ENCODE data around the gene TES.
"Not testable (repeated sequence)": the region's sequence is repeated elsewhere in the genome, so short reads cannot be mapped to it uniquely, and the experiment has no call there.

The TES gene, protein sequence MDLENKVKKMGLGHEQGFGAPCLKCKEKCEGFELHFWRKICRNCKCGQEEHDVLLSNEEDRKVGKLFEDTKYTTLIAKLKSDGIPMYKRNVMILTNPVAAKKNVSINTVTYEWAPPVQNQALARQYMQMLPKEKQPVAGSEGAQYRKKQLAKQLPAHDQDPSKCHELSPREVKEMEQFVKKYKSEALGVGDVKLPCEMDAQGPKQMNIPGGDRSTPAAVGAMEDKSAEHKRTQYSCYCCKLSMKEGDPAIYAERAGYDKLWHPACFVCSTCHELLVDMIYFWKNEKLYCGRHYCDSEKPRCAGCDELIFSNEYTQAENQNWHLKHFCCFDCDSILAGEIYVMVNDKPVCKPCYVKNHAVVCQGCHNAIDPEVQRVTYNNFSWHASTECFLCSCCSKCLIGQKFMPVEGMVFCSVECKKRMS

DNA sequence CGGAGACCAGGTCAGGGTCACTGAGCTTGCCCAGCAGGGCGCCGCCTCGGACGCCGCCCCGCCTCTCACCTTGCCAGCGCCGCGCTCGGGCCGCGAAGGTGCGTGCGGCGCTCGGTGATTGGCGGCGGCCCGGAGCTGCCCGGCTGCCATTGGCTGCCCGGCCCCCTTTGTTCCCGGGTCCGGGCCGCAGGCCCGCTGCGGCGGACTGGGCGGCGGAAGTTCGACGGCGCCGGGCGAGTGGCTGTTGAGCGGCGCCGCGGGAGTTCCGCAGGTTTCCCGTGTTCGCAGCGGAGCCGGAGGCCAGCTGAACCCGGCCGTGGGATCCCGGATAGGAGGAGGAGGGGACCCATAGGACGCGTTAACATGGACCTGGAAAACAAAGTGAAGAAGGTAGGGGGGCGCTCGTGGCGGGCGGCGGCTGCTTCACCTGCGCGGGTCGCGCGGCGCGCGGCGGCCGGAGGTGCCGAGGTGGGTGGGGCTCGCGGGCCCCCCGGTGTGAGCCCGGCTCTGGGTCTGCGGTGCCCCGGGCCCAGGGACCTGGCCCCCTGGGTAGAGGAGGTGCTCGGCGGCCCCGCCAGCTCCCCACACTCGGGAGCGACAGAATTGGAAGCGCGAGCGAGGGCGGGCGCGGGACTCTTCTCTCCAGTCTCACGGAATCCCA, at the start of gene TES:
Gene TES, plus strand, starts transcription at position 195 of the 661 bp plus-strand sequence. Its CDS starts 169 bp downstream, at position 364.
- DNase-seq, result no peak

DNA sequence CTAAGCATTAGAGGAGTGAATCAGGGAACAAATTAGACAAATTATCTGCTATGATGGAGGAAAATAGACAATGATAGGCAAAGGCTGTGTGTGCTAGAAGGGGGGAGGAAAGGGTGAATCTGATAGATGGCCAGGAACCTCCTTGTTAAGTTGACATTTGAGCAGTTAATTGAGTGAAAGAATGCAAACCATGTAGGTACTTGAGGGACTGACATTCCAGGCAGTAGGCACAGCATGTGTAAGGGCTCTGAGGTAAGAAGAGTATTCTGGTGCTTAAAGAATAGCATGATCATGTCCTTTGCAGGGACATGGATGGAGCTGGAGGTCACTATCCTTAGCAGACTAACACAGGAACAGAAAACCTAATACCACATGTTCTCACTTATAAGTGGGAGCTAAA, 48.6 kb upstream of the TES start:
- no peak for DNase-seq

DNA sequence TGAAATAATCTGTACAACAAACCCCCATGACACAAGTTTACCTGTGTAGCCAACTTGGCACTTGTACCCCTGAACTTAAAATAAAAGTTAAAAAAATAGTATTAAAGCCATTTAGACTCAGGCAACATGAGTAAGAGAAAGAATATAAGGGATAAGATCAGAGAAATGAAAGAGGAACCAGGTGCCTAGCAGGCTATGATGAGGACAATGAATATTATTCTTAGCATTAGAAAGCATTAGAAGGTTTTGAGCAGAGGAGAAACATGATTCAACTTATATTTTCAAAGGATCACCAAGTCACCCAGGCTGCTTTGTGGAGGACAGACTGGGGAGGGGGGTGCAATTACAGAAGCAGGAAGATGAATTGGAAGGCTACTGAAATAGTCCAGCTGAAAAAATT, 48.1 kb upstream of the TES start:
- DNase-seq, result no peak

DNA sequence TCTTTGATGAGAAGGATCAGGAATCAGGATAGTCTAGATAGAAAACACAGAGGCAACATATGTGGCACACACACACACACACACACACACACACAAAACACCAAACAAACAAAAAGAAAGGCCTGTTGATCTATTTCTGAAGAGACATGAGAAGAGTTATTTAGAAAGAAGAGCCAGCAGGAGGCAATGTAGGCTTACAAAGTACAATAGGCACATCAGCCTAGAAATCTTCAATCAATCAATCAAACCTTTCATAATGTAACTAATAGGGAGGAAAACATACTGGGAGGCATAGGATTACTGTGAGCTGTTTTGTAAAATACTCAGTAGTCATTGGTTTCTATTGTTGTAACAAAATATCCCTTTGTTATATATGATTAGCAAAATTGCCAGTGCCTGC, 47.3 kb upstream of the TES start:
- no peak for DNase-seq

DNA sequence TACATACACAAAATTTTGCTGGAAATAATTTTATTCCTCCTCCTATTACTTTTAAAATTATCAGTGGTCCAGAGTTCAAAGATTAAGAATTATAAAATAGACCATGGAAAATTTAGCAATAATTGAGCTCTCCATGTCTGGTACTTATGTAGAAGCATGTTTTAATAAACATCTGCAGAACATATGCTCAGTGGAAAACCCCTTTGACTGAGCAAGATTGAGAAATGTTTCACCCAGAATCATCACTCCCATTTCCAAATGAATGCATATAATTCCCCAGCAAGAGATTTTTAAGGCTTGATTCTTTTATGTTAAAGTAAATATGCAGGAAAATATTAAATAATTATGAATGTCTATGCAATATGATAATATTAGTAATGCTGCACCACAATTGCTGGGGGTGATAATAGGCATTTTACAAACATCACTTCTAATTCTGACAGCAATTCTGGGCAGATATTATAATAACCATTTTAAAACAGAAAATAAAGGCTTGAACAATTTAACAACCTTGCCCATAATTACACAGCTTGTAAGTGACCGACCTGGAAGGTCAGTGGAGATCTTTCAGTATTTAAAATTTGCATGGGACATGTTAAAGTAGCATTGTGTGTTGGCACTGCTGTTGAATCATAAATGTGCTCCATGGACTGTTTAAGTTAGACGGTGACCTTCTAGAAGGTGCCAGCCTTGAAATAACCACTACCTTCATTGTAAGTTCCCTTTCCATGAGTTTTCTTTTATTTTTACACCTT, 45.6 kb upstream of the TES start:
- no peak for DNase-seq

DNA sequence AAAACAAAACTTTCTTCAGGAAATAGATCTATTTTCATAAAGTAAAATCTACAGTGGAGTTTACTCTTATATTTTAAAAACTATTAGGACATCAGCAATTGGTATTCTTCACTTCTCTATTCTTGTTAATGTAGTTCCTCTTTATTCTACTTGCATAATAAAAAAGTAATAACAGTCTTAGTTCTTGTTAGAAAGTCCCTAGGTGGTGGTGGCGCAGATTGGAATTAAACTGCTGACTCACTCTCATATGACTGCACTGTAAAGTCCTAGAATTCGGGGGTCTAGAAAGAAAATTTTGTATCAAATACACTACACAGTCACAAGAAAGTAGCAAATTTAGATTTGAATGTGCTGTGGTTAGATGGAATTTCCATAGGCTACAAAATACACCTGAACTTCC, 44.6 kb upstream of the TES start:
- DNase-seq, result no peak

DNA sequence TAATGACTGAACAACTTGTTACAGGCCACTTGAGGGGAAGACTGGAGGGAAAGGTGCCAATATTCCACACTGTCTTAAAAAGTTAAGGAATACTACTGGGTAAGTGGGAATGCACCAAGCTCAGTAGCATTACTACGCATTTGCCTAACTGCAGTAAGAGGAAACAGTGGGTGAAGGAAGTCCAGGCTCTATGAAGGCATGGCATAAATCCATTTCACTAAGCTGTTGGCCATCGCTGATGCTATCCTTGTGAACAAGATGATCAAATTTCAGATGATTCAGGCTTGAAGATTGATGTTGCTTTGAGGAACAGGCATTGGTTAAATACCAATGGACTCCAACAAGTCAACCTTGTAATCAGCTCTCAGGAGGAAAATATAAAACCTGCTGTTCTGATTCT, 44.2 kb upstream of the TES start:
- no peak for DNase-seq

DNA sequence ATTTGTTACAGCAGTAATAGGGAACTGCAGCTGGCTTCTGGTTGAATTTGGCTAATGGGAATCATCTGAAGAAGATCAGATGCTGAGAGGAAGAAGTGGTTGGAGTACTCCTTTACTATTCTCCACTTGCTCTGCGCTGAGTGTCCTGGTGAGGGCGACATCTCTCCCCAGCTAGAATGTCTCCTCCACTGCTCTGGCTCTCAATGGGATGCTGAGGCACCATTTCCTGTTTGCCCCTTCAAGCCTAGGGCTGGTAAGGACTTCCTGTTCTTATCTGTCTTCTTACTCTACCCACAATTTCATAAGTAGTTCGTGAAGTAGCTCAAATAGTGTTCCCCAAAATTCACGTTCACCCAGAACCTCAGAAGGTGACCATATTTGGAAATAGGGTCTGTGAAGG, 43.2 kb upstream of the TES start:
- no peak for DNase-seq

DNA sequence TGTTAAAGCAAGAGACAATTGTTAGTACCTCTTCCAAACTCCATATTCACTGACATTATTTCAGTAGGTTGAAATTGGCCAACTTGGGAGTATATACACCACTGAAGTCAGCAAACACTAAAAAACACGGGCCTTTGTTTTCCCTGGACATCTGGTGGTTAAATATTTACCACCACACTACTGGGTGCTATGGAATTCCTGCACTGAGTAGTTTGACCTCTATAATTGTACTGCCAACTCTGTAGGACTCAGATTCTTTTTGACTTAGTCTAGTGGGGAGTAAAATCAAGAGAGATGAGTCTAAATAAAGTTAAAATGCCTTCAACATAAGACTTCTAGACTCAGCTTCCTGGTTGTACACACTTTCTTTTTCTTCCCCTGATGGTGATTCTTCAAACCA, 41.3 kb upstream of the TES start:
- no peak for DNase-seq

DNA sequence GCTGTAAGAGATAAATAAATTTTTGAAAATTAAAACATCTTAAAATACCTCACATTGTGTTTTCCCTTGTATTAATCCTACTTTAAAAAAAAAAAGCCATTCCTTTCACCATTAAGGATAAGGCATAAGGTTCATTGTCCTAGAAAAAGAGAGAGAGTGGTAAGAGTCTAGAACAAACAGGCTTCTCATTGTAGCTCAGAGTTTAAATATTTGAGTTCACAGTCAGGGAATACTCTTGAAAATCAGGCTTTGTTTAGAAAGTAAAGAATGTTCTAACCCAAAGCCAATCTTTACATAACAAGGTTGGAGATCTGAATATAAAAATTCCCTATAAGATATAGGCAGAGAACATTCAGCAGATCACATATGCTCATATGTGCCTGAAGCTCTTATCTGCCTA, 40.2 kb upstream of the TES start:
- DNase-seq, result no peak

DNA sequence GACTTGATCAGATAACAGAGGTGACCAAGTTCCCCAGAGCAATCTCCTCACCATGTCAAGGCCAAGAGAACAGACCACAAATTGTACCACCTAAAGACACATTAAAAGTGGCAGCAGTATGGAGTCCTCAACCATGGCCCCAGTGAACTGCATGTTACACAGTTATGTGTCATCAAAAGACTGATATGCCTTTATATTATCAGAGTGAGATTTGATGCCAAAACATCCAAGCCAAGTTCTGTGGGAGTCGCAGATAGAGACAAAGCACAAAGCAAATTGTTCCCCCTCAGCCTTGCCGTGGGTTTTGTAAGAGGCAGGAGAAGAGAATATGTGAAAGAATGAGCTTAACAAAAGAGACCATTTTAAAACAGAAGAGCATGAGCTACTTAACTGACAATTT, 39.2 kb upstream of the TES start:
- no peak for DNase-seq

DNA sequence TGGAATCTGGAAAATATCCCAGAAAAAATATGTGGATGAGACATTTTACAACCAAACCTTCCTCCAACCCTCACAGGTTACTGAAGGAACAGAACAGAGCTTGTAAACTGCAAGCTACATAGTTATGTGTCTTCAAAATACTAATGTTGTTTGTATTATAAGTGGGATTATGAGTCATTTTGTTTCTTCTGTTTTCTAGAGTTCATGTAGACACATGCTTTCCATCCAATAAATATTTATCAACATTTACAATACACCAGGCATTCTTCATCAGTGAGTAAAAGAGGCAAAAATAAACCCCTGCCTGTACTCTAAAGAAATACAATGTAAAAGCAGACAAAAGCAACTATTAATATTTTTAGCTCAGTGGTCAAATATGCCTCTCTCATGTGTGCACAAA, 38.0 kb upstream of the TES start:
- no peak for DNase-seq

DNA sequence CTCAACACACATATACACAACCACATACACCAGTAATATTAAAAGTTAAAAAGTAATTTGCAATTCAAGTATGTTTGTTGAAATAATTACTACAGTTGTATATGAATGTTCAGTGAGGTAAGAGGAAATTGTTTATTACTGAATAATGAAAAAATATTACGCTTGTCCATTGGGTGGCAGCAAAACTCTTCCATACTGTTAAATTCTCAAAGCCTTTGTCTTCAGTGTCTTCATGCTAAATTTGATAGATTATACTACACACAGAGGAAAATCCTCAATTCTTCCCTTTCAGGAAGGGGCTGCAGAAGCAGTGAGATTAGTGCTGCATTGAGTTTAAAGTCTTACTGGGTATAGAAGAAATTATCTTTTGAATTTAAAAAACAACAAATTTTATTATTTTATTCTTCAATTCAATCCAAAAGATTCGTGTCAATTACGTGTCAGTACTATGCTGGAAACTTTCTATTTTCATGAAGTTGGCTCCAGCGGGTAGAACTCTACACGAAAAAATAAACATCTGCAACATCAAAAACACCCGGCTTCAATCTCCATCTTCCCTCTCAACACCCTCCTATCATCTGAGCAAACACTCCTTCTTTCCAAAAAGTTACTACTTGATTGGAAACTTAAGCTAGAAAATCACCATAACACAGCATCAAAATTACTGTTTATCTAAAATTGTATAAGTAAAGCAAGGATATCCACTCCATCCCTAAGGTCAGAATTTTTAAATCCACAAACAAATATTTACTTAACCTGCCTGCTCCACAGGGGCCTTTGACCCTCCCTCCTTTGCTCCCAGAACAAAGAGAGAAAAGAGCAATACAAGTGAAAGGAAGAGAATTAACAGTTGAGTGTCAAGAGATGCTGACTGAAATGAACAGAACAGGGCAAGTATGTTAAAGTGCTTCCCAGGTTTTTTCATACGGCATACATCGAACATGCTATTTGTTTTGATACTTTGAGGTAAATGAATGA, 37.0 kb upstream of the TES start:
- DNase-seq, result peak; percentile 2

DNA sequence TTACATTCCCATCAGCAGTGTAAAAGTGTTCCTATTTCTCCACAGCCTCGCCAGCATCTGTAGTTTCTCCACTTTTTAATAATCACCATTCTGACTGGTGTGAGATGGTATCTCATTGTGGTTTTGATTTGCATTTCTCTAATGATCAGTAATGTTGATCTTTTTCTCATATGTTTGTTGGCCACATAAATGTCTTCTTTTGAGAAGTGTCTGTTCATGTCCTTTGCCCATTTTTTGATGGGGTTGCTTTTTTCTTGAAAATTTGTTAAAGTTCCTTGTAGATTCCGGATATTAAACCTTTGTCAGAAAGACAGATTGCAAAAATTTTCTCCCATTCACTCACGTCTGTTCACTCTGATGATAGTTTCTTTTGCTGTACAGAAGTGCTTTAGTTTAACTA, 35.2 kb upstream of the TES start:
- not testable (repeated sequence) for DNase-seq

DNA sequence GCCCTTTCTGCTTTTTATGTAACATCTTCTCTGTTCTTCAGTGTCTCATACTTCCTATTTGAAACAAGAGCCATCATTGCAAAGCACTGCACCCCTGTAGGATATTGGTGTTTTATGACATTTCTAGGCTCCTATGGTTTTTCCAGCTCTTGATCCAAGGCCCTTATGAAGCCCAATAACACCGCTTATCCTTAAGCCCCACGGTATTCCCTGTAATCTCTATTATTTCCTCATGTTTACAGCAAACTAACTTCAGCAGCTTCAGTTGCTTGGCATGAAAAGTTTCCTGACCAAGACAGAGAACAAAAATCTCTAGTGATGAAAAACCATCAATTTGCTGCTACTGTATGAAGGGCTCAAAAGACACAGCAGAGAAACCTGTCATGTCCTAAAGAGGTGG, 34.1 kb upstream of the TES start:
- no peak for DNase-seq

DNA sequence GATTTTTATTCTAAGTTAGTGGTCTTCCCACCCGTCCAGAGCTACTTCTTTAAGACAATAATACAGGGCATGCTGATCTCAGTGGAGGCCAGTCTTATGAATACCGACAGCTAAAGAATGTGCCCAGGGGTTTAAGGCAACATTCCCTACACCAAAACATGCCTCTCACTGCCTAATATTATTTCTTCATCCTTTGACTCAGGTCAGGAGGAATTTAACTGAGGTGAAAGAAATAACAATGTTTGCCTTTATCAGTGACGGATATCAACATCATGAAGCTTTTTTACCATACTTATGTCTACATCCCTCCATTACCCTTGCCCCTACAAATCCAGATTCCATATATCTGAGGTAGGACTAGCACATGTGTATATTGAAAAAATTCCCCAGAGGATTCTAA, 33.3 kb upstream of the TES start:
- no peak for DNase-seq

DNA sequence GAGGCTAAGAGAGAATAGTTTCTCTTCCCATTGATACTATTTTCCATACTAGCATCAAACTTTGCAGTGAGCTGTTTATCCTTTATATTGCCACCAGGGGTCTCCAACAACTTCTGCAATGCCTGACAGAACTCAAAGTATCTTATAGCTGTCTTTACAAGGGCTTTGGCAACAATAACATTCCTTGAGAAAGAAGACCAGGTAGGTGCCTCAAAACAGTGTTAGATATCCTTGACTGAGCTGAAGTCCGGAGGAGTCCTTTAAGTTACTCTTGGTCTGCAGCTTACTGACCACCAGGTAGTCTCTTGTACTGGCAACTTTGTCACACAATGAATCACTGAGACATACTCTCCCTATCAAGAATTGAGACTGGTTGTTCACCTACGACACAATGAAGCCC, 30.0 kb upstream of the TES start:
- no peak for DNase-seq

DNA sequence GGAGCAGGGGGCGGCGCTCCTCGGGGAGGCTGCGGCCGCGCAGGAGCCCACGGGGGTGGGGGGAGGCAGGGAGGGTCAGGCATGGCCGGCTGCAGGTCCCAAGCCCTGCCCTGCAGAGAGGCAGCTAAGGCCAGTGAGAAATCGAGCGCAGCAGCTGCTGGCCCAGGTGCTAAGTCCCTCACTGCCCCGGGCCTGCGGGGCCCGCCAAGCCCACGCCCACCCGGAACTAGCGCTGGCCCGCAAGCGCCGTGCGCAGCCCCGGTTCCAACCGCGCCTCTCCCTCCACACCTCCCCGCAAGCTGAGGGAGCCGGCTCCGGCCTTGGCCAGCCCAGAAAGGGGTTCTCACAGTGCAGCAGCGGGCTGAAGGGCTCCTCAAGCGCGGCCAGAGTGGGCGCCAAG, 28.3 kb upstream of the TES start:
- no peak for DNase-seq

DNA sequence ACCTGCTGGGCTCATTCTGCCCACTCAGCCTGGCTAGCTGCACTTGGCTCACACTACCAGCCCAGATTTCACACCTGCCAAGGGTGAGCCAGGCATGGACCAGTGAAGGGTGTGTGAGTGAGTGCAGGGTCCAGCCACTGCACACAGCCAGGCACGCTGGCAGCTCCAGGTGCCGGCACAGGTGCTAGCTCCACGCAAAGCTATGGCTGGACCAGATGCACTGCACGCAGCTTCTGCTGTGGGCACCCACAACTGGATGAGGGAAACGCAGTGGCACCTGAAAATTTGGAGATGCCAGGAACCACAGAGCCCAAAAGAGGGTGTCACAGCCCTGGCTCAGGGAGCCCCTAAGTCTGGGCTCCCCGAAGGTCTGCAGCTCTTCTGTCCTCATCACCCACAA, 24.9 kb upstream of the TES start:
- no peak for DNase-seq

DNA sequence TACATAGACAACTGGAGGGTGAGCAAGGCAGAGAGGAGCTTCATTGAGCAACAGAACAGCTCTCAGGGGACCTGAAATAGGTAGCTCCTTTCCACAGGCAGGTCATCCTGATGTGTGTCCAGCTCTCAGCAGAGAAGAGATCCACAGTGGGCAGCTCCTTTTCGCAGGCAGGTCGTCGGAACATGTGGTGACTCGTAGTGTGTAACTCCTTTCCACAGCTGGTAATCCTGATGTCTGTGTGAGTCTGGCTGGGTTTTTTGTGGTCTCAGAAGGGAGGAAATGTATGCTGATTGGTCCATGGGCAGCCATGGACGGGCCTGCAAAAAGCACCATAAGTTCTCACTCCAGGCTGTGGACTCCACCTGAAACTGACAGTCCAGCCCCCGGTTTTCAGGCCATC, 24.4 kb upstream of the TES start:
- DNase-seq, result no peak

DNA sequence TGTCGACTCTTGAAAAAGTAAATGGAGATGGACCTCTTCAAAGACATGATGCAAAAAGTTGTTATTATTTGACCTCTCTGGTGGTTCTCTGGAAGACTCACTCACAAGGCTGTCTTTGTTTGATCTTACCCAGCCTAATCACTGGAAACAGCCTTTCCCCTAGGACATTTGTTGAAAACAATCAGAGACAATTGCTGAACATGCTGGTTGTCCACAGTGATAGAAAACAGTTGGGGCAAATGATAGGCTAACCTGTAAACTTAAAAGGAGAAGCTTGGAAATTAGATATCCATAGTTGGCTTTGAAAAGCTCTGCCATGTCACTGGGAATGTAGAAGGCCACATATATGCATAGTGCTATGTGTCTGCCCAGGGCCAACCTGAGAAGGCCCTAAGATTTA, 22.9 kb upstream of the TES start:
- DNase-seq, result no peak

DNA sequence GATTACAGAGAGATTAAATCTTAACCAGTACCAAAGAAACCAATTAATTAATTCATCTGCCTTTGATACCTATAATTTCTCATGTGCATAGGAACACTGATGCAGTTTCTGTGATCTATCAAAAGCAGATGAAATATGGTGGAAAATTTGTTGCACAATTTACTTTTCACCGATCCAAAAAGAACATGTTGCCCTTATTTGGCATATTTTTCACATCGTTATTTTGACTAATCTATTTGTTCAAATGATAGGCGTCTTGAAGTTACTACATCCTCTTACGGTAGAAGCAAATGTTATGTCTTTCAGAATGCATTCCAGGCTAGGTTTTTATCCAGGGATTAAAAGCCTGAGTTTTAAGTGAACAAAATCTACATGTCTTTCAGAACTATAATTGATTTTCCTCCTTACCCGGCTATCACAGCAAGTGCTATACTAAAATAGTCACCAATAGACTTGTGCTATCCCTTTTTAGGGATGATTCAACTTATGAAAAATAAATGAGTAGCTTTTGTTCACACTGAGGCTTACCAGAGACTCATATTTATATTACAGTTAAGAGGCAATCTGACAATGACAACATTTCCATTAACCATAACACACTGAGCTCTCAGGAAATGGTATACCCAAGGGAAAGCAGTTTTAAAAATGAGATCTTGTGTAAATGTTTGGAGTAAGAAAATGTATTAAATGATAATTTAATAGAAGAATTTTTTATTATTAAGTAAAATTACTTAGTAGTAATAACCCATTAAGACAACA, 16.8 kb upstream of the TES start:
- no peak for DNase-seq

Measured in NCI-H2227 treated with DMSO at 0.1 percent for 48 hours (cell line).